A549 (cell line): ENCODE results near the gene CAPN13. TPM values are rescaled to one million over a fixed set of nuclear protein-coding genes. Genes with fewer than 3 reads are reported as not detected.

ENCODE experiments used
- ATAC-seq, 2 experiments: fragments of 200-7000 bp in 1 of 2; fragments of >200 bp in 1 of 2; cut with Nextera tagmentation in 1 of 2; cut with Tn5 transposase in 1 of 2; 3 replicates each; pipeline versions ENCODE4 v1.8.0 to v1.9.1; 2018 to 2020; ENCODE audit warnings: mild to moderate bottlenecking in 1 of 2, moderate library complexity in 1 of 2
- CTCF ChIA-PET: fragments of 300-600 bp; sonication (Branson Sonifier 250); formaldehyde crosslinking; extraction: SDS; loops from one replicate; lab custom pipeline; 2021; ENCODE audit warnings: antibody characterized with exemption, inconsistent platforms; lab: Yijun Ruan, JAX
- POLR2A ChIA-PET: fragments of 350-600 bp; formaldehyde crosslinking; extraction: SDS; loops from one replicate; lab custom pipeline; 2021; ENCODE audit warnings: antibody characterized with exemption, inconsistent platforms; lab: Yijun Ruan, JAX
- DNase-seq, 2 experiments: peaks; one replicate each; pipeline versions ENCODE4 v3.0.0 to v3.0.0-alpha.2; 2011 to 2016; ENCODE audit warnings: low read depth in 1 of 2, low spot score in 1 of 2
- FAIRE-seq: peaks from 2 replicates; lab custom pipeline; 2011; peaks lifted over from hg19 to GRCh38; lab: Jason Lieb, UNC
- H3K27ac ChIP-seq, 2 experiments: fragments of >200 bp; sonication (Bioruptor Twin); formaldehyde crosslinking; 3 replicates each; pipeline ENCODE4 v1.5.1; 2016 to 2017
- H3K4me1 ChIP-seq: fragments of >200 bp; sonication (Bioruptor Twin); formaldehyde crosslinking; 3 replicates; pipeline ENCODE4 v1.6.1; 2016
- H3K4me2 ChIP-seq: fragments of >200 bp; sonication (Bioruptor Twin); formaldehyde crosslinking; 3 replicates; pipeline ENCODE4 v1.6.1; 2016
- H3K4me3 ChIP-seq: fragments of >200 bp; sonication (Bioruptor Twin); formaldehyde crosslinking; 3 replicates; pipeline ENCODE4 v1.5.1; 2016
- H3K9me3 ChIP-seq: fragments of >200 bp; sonication (Bioruptor Twin); formaldehyde crosslinking; 3 replicates; pipeline ENCODE4 v1.6.1; 2016
- CBX2 ChIP-seq: fragments of 200-600 bp; sonication (generic); IDR thresholded peaks from 2 replicates; pipeline ENCODE4 v1.6.1; 2016; ENCODE audit warnings: low read depth, mild to moderate bottlenecking, borderline replicate concordance
- CEBPB ChIP-seq, 2 experiments: fragments of >200 bp in 1 of 2; sonication (Bioruptor Twin) in 1 of 2; formaldehyde crosslinking in 1 of 2; IDR thresholded peaks; 2 replicates each; pipeline ENCODE4 v1.6.1; 2012 to 2016
- CHD2 ChIP-seq: fragments of 150-350 bp; IDR thresholded peaks from 2 replicates; pipeline ENCODE4 v1.6.1; 2014; ENCODE audit warnings: low read length; ENCODE audit not compliant: partially characterized antibody
- EP300 ChIP-seq, 2 experiments: fragments of >200 bp; sonication (Bioruptor Twin); formaldehyde crosslinking; IDR thresholded peaks; 2 replicates in 1 of 2; 3 replicates in 1 of 2; pipeline ENCODE4 v1.6.1; 2016 to 2017
- ESRRA ChIP-seq: fragments of 150-350 bp; IDR thresholded peaks from 2 replicates; pipeline ENCODE4 v1.6.1; 2014; ENCODE audit warnings: mild to moderate bottlenecking, low read length, borderline replicate concordance
- FOSB ChIP-seq: fragments of 250-450 bp; sonication (Bioruptor Pico); IDR thresholded peaks from 2 replicates; pipeline ENCODE4 v1.5.0; 2020; ENCODE audit warnings: mild to moderate bottlenecking, moderate library complexity
- HEYL ChIP-seq: fragments of 250-450 bp; sonication (Bioruptor Pico); IDR thresholded peaks from 2 replicates; pipeline ENCODE4 v1.8.0; 2021; ENCODE audit warnings: mild to moderate bottlenecking, moderate library complexity
- JUNB ChIP-seq: fragments of >200 bp; sonication (Bioruptor Twin); formaldehyde crosslinking; IDR thresholded peaks from 2 replicates; pipeline ENCODE4 v1.6.1; 2016
- MAX ChIP-seq: IDR thresholded peaks from 2 replicates; pipeline ENCODE4 v1.6.1; 2012
- MYC ChIP-seq: IDR thresholded peaks from 2 replicates; pipeline ENCODE4 v1.6.1; 2012; ENCODE audit warnings: mild to moderate bottlenecking, inconsistent platforms, low read length, improper control_type of control experiment, borderline replicate concordance
- RCOR1 ChIP-seq: fragments of 150-350 bp; IDR thresholded peaks from 2 replicates; pipeline ENCODE4 v1.6.1; 2014; ENCODE audit warnings: antibody characterized with exemption, low read length, low read depth
- RFX5 ChIP-seq: fragments of 450-650 bp; IDR thresholded peaks from 2 replicates; pipeline ENCODE4 v1.7.1; 2014; ENCODE audit warnings: antibody characterized with exemption, mild to moderate bottlenecking, moderate library complexity
- SMC3 ChIP-seq: fragments of >200 bp; sonication (Bioruptor Twin); formaldehyde crosslinking; IDR thresholded peaks from 3 replicates; pipeline ENCODE4 v1.6.1; 2018; ENCODE audit warnings: inconsistent platforms
- SREBF2 ChIP-seq: fragments of 450-650 bp; IDR thresholded peaks from 2 replicates; pipeline ENCODE4 v1.6.1; 2014; ENCODE audit warnings: mild to moderate bottlenecking, moderate library complexity
- WGBS: methylation state at CpG from one replicate; pipeline ENCODE4 v1.1.6; 2017; ENCODE audit errors: missing lambda C conversion rate; 5-methylcytosine and 5-hydroxymethylcytosine counted together
- polyA minus RNA-seq: library from RNA; depleted of rRNA, polyadenylated mRNA; stranded (reverse); fragments of >200 nt; gene quantifications from 2 replicates; pipeline ENCODE4 v1.2.3, GENCODE V29; 2011; rRNA and poly(A)+ RNA removed
- polyA plus RNA-seq, 4 experiments: library from polyadenylated mRNA; depleted of rRNA in 3 of 4; stranded (reverse); fragments of >200 nt; fragmentation: RNase III in 1 of 4; extraction: RNeasy Plus Mini Kit Qiagen cat#74134 plus additional on column Dnase treatment in 1 of 4; gene quantifications; 2 replicates in 3 of 4; 3 replicates in 1 of 4; pipeline ENCODE4 v1.2.3, GENCODE V29; 2011 to 2017
- TF ChIP-seq, protein P1 (sequence below): fragments of >200 bp; sonication (Bioruptor Twin); formaldehyde crosslinking; IDR thresholded peaks from 2 replicates; pipeline ENCODE4 v1.6.1; 2016
- TF ChIP-seq, protein P2 (sequence below): fragments of 250-450 bp; sonication (Bioruptor Pico); IDR thresholded peaks from 2 replicates; pipeline ENCODE4 v1.5.0; 2021; ENCODE audit warnings: mild to moderate bottlenecking, moderate library complexity, borderline replicate concordance
- TF ChIP-seq, protein P3 (sequence below): fragments of 250-450 bp; sonication (Bioruptor Pico); IDR thresholded peaks from 2 replicates; pipeline ENCODE4 v1.5.0; 2020; ENCODE audit warnings: low read depth, mild to moderate bottlenecking, moderate library complexity

The CAPN13 gene, protein sequence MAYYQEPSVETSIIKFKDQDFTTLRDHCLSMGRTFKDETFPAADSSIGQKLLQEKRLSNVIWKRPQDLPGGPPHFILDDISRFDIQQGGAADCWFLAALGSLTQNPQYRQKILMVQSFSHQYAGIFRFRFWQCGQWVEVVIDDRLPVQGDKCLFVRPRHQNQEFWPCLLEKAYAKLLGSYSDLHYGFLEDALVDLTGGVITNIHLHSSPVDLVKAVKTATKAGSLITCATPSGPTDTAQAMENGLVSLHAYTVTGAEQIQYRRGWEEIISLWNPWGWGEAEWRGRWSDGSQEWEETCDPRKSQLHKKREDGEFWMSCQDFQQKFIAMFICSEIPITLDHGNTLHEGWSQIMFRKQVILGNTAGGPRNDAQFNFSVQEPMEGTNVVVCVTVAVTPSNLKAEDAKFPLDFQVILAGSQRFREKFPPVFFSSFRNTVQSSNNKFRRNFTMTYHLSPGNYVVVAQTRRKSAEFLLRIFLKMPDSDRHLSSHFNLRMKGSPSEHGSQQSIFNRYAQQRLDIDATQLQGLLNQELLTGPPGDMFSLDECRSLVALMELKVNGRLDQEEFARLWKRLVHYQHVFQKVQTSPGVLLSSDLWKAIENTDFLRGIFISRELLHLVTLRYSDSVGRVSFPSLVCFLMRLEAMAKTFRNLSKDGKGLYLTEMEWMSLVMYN
- 0.05 and 0.08 TPM in 2 replicates for polyA plus RNA-seq (2011; rRNA removed)
- 0.03 TPM in 2 replicates for polyA plus RNA-seq (2012; cell fraction: cytosol; rRNA removed)
- 0.29 and 0.59 TPM in 2 replicates for polyA plus RNA-seq (2012; cell fraction: nucleus; rRNA removed)
- polyA plus RNA-seq (2017; fragmentation: RNase III; extraction: RNeasy Plus Mini Kit Qiagen cat#74134 plus additional on column Dnase treatment) = 0.13 to 0.18 TPM (median 0.16 TPM) in 3 replicates
- 0.37 TPM in 1 of 2 replicates, not detected in the other for polyA minus RNA-seq

- FAIRE-seq = no peak
Observed at GRCh38 chr2:30807249-30807648, at the start of gene CAPN13. CAPN13 (minus strand) TSS chr2:30807446; CDS start chr2:30787325, 20,121 bp downstream.

GRCh38 chr2:30847841-30848240 is 40.6 kb upstream of the CAPN13 start:
- H3K4me2 ChIP-seq = no peak overlapping the region
- peaks cover 16% of the 10 kb centered on the region; the same call in 2 of the 3 replicates for H3K9me3 ChIP-seq
- ATAC-seq = no peak
- POLR2A ChIA-PET = no interaction called here
- FAIRE-seq = no peak
- TF ChIP-seq SREBF2 (no peak), SMC3 (no peak), RFX5 (no peak), RCOR1 (no peak), MYC (no peak), HEYL (CRISPR knock-in tag) (no peak), EP300 (IDR thresholded peaks at IDR 0.05) (no peak), MAX (no peak), FOSB (no peak), JUNB (no peak), CHD2 (no peak), CEBPB (IDR thresholded peaks at IDR 0.05) (no peak), CBX2 (no peak)
- TF ChIP-seq, protein P1, sequence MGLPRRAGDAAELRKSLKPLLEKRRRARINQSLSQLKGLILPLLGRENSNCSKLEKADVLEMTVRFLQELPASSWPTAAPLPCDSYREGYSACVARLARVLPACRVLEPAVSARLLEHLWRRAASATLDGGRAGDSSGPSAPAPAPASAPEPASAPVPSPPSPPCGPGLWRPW = no peak
- TF ChIP-seq, protein P2, sequence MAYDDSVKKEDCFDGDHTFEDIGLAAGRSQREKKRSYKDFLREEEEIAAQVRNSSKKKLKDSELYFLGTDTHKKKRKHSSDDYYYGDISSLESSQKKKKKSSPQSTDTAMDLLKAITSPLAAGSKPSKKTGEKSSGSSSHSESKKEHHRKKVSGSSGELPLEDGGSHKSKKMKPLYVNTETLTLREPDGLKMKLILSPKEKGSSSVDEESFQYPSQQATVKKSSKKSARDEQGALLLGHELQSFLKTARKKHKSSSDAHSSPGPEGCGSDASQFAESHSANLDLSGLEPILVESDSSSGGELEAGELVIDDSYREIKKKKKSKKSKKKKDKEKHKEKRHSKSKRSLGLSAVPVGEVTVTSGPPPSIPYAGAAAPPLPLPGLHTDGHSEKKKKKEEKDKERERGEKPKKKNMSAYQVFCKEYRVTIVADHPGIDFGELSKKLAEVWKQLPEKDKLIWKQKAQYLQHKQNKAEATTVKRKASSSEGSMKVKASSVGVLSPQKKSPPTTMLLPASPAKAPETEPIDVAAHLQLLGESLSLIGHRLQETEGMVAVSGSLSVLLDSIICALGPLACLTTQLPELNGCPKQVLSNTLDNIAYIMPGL (CRISPR knock-in tag) = no peak
- DNase-seq = no peak
- H3K4me3 ChIP-seq = no peak overlapping the region
- H3K27ac ChIP-seq = no peak overlapping the region
- CTCF ChIA-PET = interaction anchor here (1.0 to 1.4 kb wide), 4 partner anchors 13 to 322 kb away, joined by 3 to 5 read pairs (median 4); no protein-coding TSS in a partner anchor
- H3K4me1 ChIP-seq = no peaks in the 10 kb centered on the region

More at GRCh38 chr2:30807249-30807648, at the start of gene CAPN13:
- Histone ChIP-seq H3K27ac (no peak within 1 kb of the TSS), H3K4me2 (no peak within 1 kb of the TSS), H3K4me3 (no peak within 1 kb of the TSS), H3K4me1 (no peaks in the 10 kb centered on the region), H3K9me3 (peaks cover 3% of the 10 kb centered on the region; the same call in 1 of the 3 replicates)
- POLR2A ChIA-PET = no interaction called here
- CTCF ChIA-PET = interaction anchor here (1.2 kb wide), 1 partner anchor 54 kb away, joined by 4 read pairs; no protein-coding TSS in a partner anchor
- TF ChIP-seq, protein P3, sequence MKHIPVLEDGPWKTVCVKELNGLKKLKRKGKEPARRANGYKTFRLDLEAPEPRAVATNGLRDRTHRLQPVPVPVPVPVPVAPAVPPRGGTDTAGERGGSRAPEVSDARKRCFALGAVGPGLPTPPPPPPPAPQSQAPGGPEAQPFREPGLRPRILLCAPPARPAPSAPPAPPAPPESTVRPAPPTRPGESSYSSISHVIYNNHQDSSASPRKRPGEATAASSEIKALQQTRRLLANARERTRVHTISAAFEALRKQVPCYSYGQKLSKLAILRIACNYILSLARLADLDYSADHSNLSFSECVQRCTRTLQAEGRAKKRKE = no peak
- TF ChIP-seq ESRRA = no peak
- TF ChIP-seq, protein P2 (CRISPR knock-in tag) = no peak
- TF ChIP-seq, protein P1 = no peak
- 19% methylated on average over 6 of the region's 6 CpGs for WGBS
- ATAC-seq = no peak; a peak in 2 of 6 replicates
- no peak for DNase-seq
